ENCODE measurements around the gene ARFRP1. TPM values are rescaled to one million over a fixed set of nuclear protein-coding genes. Genes with fewer than 3 reads are reported as not detected.

Gene ARFRP1
- total RNA-seq, 1 experiment from 2014 or later = 65.4 TPM

DNA sequence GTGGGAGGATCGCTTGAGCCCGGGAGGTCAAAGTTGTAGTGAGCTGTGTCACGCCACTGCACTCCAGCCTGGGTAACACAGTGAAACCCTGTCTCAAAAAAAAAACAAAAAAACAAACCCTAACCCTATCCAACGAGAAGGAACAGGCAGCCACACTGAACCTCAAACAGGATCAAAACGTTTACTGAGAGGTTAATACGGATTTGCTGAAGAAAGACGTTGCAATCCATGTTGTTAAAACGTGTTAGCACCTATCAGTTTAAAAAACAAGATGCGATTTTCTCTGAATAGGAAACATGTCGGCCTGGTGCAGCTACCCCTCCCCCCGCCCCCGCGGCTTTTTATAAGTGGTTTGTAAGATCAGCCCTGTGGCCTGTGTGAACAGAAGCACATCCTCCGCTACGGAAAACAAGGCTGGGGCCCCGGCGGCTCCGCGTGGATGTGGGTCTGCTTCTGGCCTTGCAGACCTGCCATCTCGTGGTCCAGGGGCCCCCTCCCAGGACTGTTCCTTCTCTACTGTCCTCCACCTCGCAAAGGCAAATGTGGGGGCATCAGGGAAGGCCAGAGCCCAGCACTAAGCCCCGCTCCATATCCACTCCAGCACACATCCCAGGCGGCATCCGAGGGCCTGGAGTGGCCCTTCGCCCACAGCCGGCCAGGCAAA is 43.2 kb upstream of the ARFRP1 start:
- no peak for DNase-seq (ENCODE audit: unreplicated experiment)
- H3K4me3 Mint-ChIP-seq (ENCODE audit: unreplicated experiment) = no peak overlapping the region
- CTCF ChIA-PET = interaction anchor here (0.6 kb wide), 2 partner anchors 11 to 136 kb away, joined by 3 to 5 read pairs; no protein-coding TSS in a partner anchor
- TF ChIP-seq, protein P1, sequence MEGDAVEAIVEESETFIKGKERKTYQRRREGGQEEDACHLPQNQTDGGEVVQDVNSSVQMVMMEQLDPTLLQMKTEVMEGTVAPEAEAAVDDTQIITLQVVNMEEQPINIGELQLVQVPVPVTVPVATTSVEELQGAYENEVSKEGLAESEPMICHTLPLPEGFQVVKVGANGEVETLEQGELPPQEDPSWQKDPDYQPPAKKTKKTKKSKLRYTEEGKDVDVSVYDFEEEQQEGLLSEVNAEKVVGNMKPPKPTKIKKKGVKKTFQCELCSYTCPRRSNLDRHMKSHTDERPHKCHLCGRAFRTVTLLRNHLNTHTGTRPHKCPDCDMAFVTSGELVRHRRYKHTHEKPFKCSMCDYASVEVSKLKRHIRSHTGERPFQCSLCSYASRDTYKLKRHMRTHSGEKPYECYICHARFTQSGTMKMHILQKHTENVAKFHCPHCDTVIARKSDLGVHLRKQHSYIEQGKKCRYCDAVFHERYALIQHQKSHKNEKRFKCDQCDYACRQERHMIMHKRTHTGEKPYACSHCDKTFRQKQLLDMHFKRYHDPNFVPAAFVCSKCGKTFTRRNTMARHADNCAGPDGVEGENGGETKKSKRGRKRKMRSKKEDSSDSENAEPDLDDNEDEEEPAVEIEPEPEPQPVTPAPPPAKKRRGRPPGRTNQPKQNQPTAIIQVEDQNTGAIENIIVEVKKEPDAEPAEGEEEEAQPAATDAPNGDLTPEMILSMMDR (IDR thresholded peaks at IDR 0.05; ENCODE audit: unreplicated experiment) = no peak
- POLR2A ChIA-PET = interaction anchor here (1.2 to 2.9 kb wide), 2 partner anchors 10 to 54 kb away, joined by 3 to 8 read pairs; no protein-coding TSS in a partner anchor
- H3K36me3 Mint-ChIP-seq (ENCODE audit: insufficient read depth, unreplicated experiment) = peaks cover 8% of the 10 kb centered on the region
- H3K27ac Mint-ChIP-seq (ENCODE audit: low read depth, unreplicated experiment) = no peak overlapping the region
- no TSS peak for BruUV-seq (replicated peaks)
- no peaks in the 10 kb centered on the region for H3K27me3 Mint-ChIP-seq (ENCODE audit: insufficient read depth, unreplicated experiment)
- no peaks in the 10 kb centered on the region for H3K4me1 Mint-ChIP-seq (ENCODE audit: insufficient read depth, unreplicated experiment)
- no peaks in the 10 kb centered on the region for H3K9me3 Mint-ChIP-seq (ENCODE audit: unreplicated experiment)
- intact Hi-C loops (cut with micrococcal nuclease) = no loop called here

DNA sequence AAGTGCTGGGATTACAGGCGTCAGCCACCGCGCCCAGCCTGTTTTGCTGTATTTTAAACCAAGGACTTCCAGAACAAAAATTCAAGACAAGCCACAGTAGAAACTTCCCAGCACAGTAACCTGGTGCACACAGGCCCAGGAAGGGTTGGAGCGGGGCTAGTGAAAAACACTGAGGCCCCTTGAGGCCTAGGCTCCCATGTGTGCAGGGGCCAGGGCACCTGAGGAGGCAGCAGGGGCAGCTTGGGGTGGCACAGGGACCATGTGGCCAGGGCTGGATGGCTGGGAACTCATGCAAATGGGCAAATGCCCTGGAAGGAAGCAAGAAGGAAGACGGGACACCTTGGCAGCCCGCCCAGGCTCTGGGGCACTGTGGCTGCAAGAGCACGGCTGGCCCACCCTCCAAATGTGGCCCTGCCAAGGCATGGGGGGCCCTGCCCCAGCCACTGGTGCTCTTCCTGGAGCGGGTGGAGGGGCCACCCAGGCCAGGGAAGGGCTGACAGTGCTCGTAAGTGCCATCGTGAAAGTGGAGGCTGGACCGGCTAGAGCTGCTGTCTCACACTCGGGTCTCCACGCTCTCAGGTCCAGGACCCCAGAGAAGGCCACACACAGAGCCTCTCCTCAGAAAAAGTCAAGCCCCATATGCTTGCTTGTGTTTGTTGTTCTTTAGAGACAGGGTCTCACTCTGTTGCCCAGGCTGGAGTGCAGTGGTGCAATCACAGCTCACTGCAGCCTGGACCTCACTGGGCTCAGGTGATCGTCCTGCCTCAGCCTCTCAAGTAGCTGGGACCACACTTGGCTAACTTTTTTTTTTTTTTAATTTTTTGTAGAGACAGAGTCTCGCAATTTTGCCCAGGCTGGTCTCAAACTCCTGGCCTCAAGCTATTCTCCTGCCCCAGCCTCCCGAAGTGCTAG is 42.1 kb upstream of the ARFRP1 start:
- Mint-ChIP-seq H3K36me3 (ENCODE audit: insufficient read depth, unreplicated experiment) (peaks cover 16% of the 10 kb centered on the region), H3K27me3 (ENCODE audit: insufficient read depth, unreplicated experiment) (no peaks in the 10 kb centered on the region), H3K9me3 (ENCODE audit: unreplicated experiment) (no peaks in the 10 kb centered on the region), H3K4me1 (ENCODE audit: insufficient read depth, unreplicated experiment) (no peaks in the 10 kb centered on the region), H3K27ac (ENCODE audit: low read depth, unreplicated experiment) (no peak overlapping the region), H3K4me3 (ENCODE audit: unreplicated experiment) (no peak overlapping the region)
- TF ChIP-seq, protein P1 (IDR thresholded peaks at IDR 0.05; ENCODE audit: unreplicated experiment) = no peak
- intact Hi-C loops (cut with micrococcal nuclease) = no loop called here
- POLR2A ChIA-PET = interaction anchor here (0.8 to 2.9 kb wide), 3 partner anchors 9 to 207 kb away, joined by 3 to 8 read pairs (median 3); partner anchors contain the start of gene UCKL1
- no peak for DNase-seq (ENCODE audit: unreplicated experiment)
- BruUV-seq (replicated peaks) = no TSS peak
- CTCF ChIA-PET = no interaction called here

DNA sequence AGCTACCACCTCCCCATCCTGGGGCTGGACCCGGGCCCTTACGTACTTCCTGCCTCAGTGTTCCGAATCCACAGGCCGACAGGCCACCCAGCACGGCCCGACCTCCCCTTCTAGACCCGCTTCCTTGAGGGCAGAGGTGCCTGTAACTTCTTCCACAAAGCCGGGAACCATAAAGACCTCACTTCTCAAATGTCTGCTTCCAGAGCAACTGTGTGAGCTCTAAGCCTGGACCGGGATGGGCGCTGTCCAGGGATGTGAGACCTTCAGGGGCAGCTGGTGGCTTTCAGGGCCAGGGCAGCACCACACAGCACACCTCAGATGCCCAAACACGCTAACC is 41.1 kb upstream of the ARFRP1 start:
- TF ChIP-seq, protein P1 (IDR thresholded peaks at IDR 0.05; ENCODE audit: unreplicated experiment) = no peak
- no peaks in the 10 kb centered on the region for H3K27me3 Mint-ChIP-seq (ENCODE audit: insufficient read depth, unreplicated experiment)
- peaks cover 18% of the 10 kb centered on the region for H3K36me3 Mint-ChIP-seq (ENCODE audit: insufficient read depth, unreplicated experiment)
- intact Hi-C loops (cut with micrococcal nuclease) = no loop called here
- no peak overlapping the region for H3K27ac Mint-ChIP-seq (ENCODE audit: low read depth, unreplicated experiment)
- no peaks in the 10 kb centered on the region for H3K4me1 Mint-ChIP-seq (ENCODE audit: insufficient read depth, unreplicated experiment)
- CTCF ChIA-PET = no interaction called here
- no peak overlapping the region for H3K4me3 Mint-ChIP-seq (ENCODE audit: unreplicated experiment)
- no peaks in the 10 kb centered on the region for H3K9me3 Mint-ChIP-seq (ENCODE audit: unreplicated experiment)
- BruUV-seq (replicated peaks) = no TSS peak
- POLR2A ChIA-PET = interaction anchor here (0.5 to 2.9 kb wide), 6 partner anchors 8 to 290 kb away, joined by 3 to 8 read pairs (median 3); partner anchors contain the start of genes ARFRP1, UCKL1 and ZGPAT
- no peak for DNase-seq (ENCODE audit: unreplicated experiment)

All from MCF 10A (cell line).